Loucy (cell line): ENCODE data around the gene SLC30A2.

Experiments
- EZH2phosphoT487 ChIP-seq: fragments of 200-600 bp; IDR thresholded peaks from 2 replicates; pipeline ENCODE4 v1.6.1; 2018; ENCODE audit warnings: antibody characterized with exemption, mild to moderate bottlenecking, moderate library complexity, borderline replicate concordance
- TF ChIP-seq, protein P1 (sequence below): fragments of 200-600 bp; sonication (generic); conservative IDR thresholded peaks from 2 replicates; pipeline ENCODE4 v1.5.1; 2014; ENCODE audit warnings: mild to moderate bottlenecking, antibody characterized with exemption, low read length

GRCh38 chr1:26077524-26077923 lies 31.6 kb upstream of the SLC30A2 start:
- TF ChIP-seq, protein P1, sequence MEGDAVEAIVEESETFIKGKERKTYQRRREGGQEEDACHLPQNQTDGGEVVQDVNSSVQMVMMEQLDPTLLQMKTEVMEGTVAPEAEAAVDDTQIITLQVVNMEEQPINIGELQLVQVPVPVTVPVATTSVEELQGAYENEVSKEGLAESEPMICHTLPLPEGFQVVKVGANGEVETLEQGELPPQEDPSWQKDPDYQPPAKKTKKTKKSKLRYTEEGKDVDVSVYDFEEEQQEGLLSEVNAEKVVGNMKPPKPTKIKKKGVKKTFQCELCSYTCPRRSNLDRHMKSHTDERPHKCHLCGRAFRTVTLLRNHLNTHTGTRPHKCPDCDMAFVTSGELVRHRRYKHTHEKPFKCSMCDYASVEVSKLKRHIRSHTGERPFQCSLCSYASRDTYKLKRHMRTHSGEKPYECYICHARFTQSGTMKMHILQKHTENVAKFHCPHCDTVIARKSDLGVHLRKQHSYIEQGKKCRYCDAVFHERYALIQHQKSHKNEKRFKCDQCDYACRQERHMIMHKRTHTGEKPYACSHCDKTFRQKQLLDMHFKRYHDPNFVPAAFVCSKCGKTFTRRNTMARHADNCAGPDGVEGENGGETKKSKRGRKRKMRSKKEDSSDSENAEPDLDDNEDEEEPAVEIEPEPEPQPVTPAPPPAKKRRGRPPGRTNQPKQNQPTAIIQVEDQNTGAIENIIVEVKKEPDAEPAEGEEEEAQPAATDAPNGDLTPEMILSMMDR: no peak
- no peak for TF ChIP-seq EZH2phosphoT487
